IMR-90 (cell line): ENCODE data around the gene IL22RA1. TPM values are rescaled to one million over a fixed set of nuclear protein-coding genes. Genes with fewer than 3 reads are reported as not detected.

ENCODE experiments used
- ATAC-seq: fragments of 200-7000 bp; cut with Tn5 transposase; 2 replicates; pipeline ENCODE4 v1.9.1; 2020; ENCODE audit warnings: low read depth, mild to moderate bottlenecking, moderate library complexity
- BruUV-seq: library from RNA; stranded (reverse); fragments of 400-500 nt; replicated peaks from 2 replicates; lab custom pipeline; 2021; lab: Mats Ljungman, UMichigan
- CTCF ChIA-PET: fragments of 300-600 bp; formaldehyde crosslinking; extraction: SDS; loops from one replicate; lab custom pipeline; 2021; ENCODE audit warnings: antibody characterized with exemption; lab: Yijun Ruan, JAX
- POLR2A ChIA-PET: fragments of 300-600 bp; sonication (Branson Sonifier 250); formaldehyde crosslinking; loops from one replicate; lab custom pipeline; 2022; ENCODE audit warnings: antibody characterized with exemption; ENCODE audit not compliant: unreplicated experiment; lab: Charles Lee
- DNase-seq: peaks from one replicate; pipeline ENCODE4 v3.0.0; 2013
- H2AFZ ChIP-seq: replicated peaks from 2 replicates; pipeline ENCODE3; 2013; ENCODE audit warnings: low read length, mild to moderate bottlenecking; ENCODE audit not compliant: poor library complexity
- H2AK5ac ChIP-seq: 2 replicates; pipeline ENCODE4 v1.6.1; 2013; ENCODE audit warnings: low read depth, low read length, inconsistent platforms
- H2AK9ac ChIP-seq: replicated peaks from 2 replicates; pipeline ENCODE3; 2013; ENCODE audit warnings: mild to moderate bottlenecking, low read depth, low read length, moderate library complexity; ENCODE audit not compliant: poor library complexity
- H2BK120ac ChIP-seq: 2 replicates; pipeline ENCODE4 v1.6.1; 2013; ENCODE audit warnings: low read depth, low read length, inconsistent platforms
- H2BK15ac ChIP-seq: 3 replicates; pipeline ENCODE4 v1.6.1; 2013; ENCODE audit warnings: low read depth, low read length, inconsistent platforms
- H2BK20ac ChIP-seq: 2 replicates; pipeline ENCODE4 v1.6.1; 2013; ENCODE audit warnings: low read depth, mild to moderate bottlenecking, inconsistent platforms, low read length, moderate library complexity
- H2BK5ac ChIP-seq: 2 replicates; pipeline ENCODE4 v1.6.1; 2013; ENCODE audit warnings: mild to moderate bottlenecking, low read depth, low read length, inconsistent platforms; ENCODE audit not compliant: poor library complexity, severe bottlenecking
- H3K14ac ChIP-seq: replicated peaks from 2 replicates; pipeline ENCODE4 v1.6.1; 2013; ENCODE audit warnings: low read depth, low read length, inconsistent platforms
- H3K18ac ChIP-seq: 2 replicates; pipeline ENCODE4 v1.6.1; 2013; ENCODE audit warnings: low read depth, low read length, control low read depth
- H3K23ac ChIP-seq: 2 replicates; pipeline ENCODE4 v1.6.1; 2013; ENCODE audit warnings: low read depth, low read length, inconsistent platforms
- H3K27ac ChIP-seq: 2 replicates; pipeline ENCODE4 v1.5.1; 2013; ENCODE audit warnings: mild to moderate bottlenecking, control low read depth, low read length; ENCODE audit not compliant: insufficient read depth
- H3K27me3 ChIP-seq: 2 replicates; pipeline ENCODE4 v1.6.1; 2013; ENCODE audit warnings: low read length; ENCODE audit not compliant: control insufficient read depth, insufficient read depth
- H3K36me3 ChIP-seq: 2 replicates; pipeline ENCODE4 v1.6.1; 2013; ENCODE audit warnings: low read length, mixed read lengths; ENCODE audit not compliant: control insufficient read depth, insufficient read depth
- H3K4ac ChIP-seq: 2 replicates; pipeline ENCODE4 v1.6.1; 2013; ENCODE audit warnings: low read depth, low read length, inconsistent platforms
- H3K4me1 ChIP-seq: 2 replicates; pipeline ENCODE4 v1.6.1; 2013; ENCODE audit warnings: low read length, mixed read lengths; ENCODE audit not compliant: control insufficient read depth, insufficient read depth
- H3K4me2 ChIP-seq: 2 replicates; pipeline ENCODE4 v1.6.1; 2013; ENCODE audit warnings: low read depth, mild to moderate bottlenecking, control low read depth, low read length, moderate library complexity
- H3K4me3 ChIP-seq: 2 replicates; pipeline ENCODE4 v1.5.1; 2013; ENCODE audit warnings: low read depth, mild to moderate bottlenecking, control low read depth, low read length, moderate library complexity; ENCODE audit not compliant: insufficient read depth
- H3K56ac ChIP-seq: 2 replicates; pipeline ENCODE4 v1.6.1; 2013; ENCODE audit warnings: low read length, inconsistent platforms; ENCODE audit not compliant: insufficient read depth; ENCODE audit errors: extremely low read depth
- H3K79me1 ChIP-seq, 2 experiments: 2 replicates each; pipeline ENCODE4 v1.6.1; 2013; ENCODE audit warnings: low read length in 2 of 2, inconsistent platforms in 1 of 2, low read depth in 1 of 2
- H3K9ac ChIP-seq: 2 replicates; pipeline ENCODE4 v1.6.1; 2013; ENCODE audit warnings: low read depth, low read length, control low read depth
- H3K9me1 ChIP-seq: 2 replicates; pipeline ENCODE4 v1.6.1; 2013; ENCODE audit warnings: low read length, inconsistent platforms; ENCODE audit not compliant: insufficient read depth
- H3K9me3 ChIP-seq: 2 replicates; pipeline ENCODE4 v1.6.1; 2013; ENCODE audit warnings: low read length; ENCODE audit not compliant: control insufficient read depth, insufficient read depth
- H4K20me1 ChIP-seq: 2 replicates; pipeline ENCODE4 v1.6.1; 2013; ENCODE audit warnings: low read length, inconsistent platforms; ENCODE audit not compliant: insufficient read depth
- H4K5ac ChIP-seq: 2 replicates; pipeline ENCODE4 v1.6.1; 2013; ENCODE audit warnings: mild to moderate bottlenecking, low read depth, low read length, control low read depth
- H4K8ac ChIP-seq, 2 experiments: 2 replicates each; pipeline ENCODE4 v1.6.1; 2013; ENCODE audit warnings: low read depth in 2 of 2, low read length in 2 of 2, control low read depth in 1 of 2, inconsistent platforms in 1 of 2
- H4K91ac ChIP-seq: 2 replicates; pipeline ENCODE4 v1.6.1; 2013; ENCODE audit warnings: low read depth, low read length, inconsistent platforms; ENCODE audit not compliant: insufficient read depth
- MAZ ChIP-seq: IDR thresholded peaks from 2 replicates; pipeline ENCODE4 v1.6.1; 2012; ENCODE audit warnings: low read depth, mild to moderate bottlenecking, low read length, improper control_type of control experiment, moderate library complexity, borderline replicate concordance
- POLR2A ChIP-seq: IDR thresholded peaks from 2 replicates; pipeline ENCODE4 v1.6.1; 2012; ENCODE audit warnings: mild to moderate bottlenecking, low read depth, low read length
- WGBS, 2 experiments: methylation state at CpG; one replicate each; pipeline versions ENCODE4 v1.1.5 to v1.1.7; 2013; ENCODE audit warnings: missing lambda C conversion rate in 2 of 2; ENCODE audit not compliant: insufficient read length in 1 of 2; ENCODE audit errors: extremely low coverage in 2 of 2; 5-methylcytosine and 5-hydroxymethylcytosine counted together
- dilution Hi-C: fragments of 300-500 bp; cut with HindIII; formaldehyde crosslinking; loops from one replicate; pipeline ENCODE4 v1.14.3; 2018; ENCODE audit warnings: low sequenced_read_pairs; ENCODE audit not compliant: unreplicated experiment
- in situ Hi-C: fragments of 300-500 bp; cut with MboI; formaldehyde crosslinking; loops from 3 replicates; pipeline ENCODE4 v1.14.3; 2019; ENCODE audit warnings: low sequenced_read_pairs, inconsistent platforms, mixed read lengths
- intact Hi-C: fragments of 100-400 bp; cut with micrococcal nuclease; formaldehyde crosslinking; loops from 2 replicates; pipeline ENCODE4 v1.10.0; 2022
- polyA plus RNA-seq, 3 experiments: library from polyadenylated mRNA; depleted of rRNA; stranded (reverse); fragments of >200 nt; gene quantifications; 2 replicates each; pipeline ENCODE4 v1.2.3, GENCODE V29; 2012; ENCODE audit warnings: low replicate concordance in 1 of 3
- total RNA-seq: library from RNA; depleted of rRNA; stranded (reverse); fragments of >200 nt; gene quantifications from 2 replicates; pipeline ENCODE4 v1.2.3, GENCODE V29; 2012

Gene IL22RA1
- total and polyA plus RNA-seq, 2 of the 4 experiments (the other 2 are of a cell fraction): not detected

DNA sequence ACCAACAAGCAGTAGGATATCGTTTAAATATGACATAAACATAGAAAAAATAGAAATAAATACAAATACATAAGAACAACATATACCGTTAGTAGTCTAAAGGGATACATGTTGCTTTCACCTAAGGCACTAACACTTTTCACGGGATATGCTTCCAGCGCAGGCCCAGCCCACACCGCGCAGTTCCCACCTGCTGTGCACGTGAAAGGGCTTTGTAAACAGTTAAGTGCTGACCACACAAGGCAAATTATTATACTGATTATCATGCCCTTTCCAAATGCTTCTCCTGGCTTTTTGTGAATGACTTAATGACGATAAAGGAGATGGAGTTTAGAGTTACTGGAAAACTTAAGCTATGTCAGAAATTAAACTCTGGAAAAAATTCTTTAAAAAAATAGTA, 11.3 kb upstream of the IL22RA1 start:
- peaks cover 62% of the 10 kb centered on the region for H3K27me3 ChIP-seq
- H3K4me2 ChIP-seq: no peak overlapping the region
- POLR2A ChIA-PET: no interaction called here
- no peak overlapping the region for H3K9ac ChIP-seq
- in situ Hi-C loops: no loop called here
- H3K9me3 ChIP-seq: no peaks in the 10 kb centered on the region
- no peak overlapping the region for H3K27ac ChIP-seq
- H2BK15ac ChIP-seq: no peak overlapping the region
- H3K14ac ChIP-seq: no peak overlapping the region
- H2BK120ac ChIP-seq: no peak overlapping the region
- no peak overlapping the region for H3K56ac ChIP-seq
- DNase-seq (no peak), ATAC-seq (no peak)
- no peak overlapping the region for H3K4ac ChIP-seq
- H2AK5ac ChIP-seq: no peak overlapping the region
- intact Hi-C loops: loop anchor here (5.0 kb wide), 1 partner anchor 43 kb away; no protein-coding TSS in a partner anchor
- H3K4me3 ChIP-seq: no peak overlapping the region
- dilution Hi-C loops: no loop called here
- no peak overlapping the region for H2AK9ac ChIP-seq
- H3K18ac ChIP-seq: no peak overlapping the region
- no peaks in the 10 kb centered on the region for H4K20me1 ChIP-seq
- H3K79me1 ChIP-seq: no peaks in the 10 kb centered on the region
- WGBS, 2 experiments: no CpG with 5 or more reads among the region's 8 CpGs
- TF ChIP-seq MAZ (no peak), POLR2A (no peak)
- CTCF ChIA-PET: interaction anchor here (0.6 to 1.3 kb wide), 4 partner anchors 10 to 598 kb away, joined by 3 to 6 read pairs (median 4); no protein-coding TSS in a partner anchor
- no peak overlapping the region for H4K8ac ChIP-seq
- no peak overlapping the region for H4K91ac ChIP-seq
- no peak overlapping the region for H3K23ac ChIP-seq
- H2AFZ ChIP-seq: no peak overlapping the region
- peaks cover 5% of the 10 kb centered on the region; the same call in 1 of the 2 replicates for H3K9me1 ChIP-seq
- H2BK20ac ChIP-seq: no peak overlapping the region
- H3K36me3 ChIP-seq: no peaks in the 10 kb centered on the region
- H3K4me1 ChIP-seq: peaks cover 5% of the 10 kb centered on the region
- no peak overlapping the region for H4K5ac ChIP-seq
- H2BK5ac ChIP-seq: no peak overlapping the region
- BruUV-seq: no TSS peak
